Umbilical cord (tissue), 1 donor: ENCODE data around the gene ENPP3. TPM values are rescaled to one million over a fixed set of nuclear protein-coding genes. Genes with fewer than 3 reads are reported as not detected.

Experiments
- total RNA-seq: library from RNA; depleted of rRNA; stranded (reverse); fragments of >200 nt; gene quantifications from one replicate; pipeline ENCODE4 v1.2.3, GENCODE V29; 2014; ENCODE audit warnings: low replicate concordance; ENCODE audit not compliant: insufficient read depth

The ENPP3 gene
- total RNA-seq, 1 donor from 2014 or later, result not detected

Other genes starting within 250 kb of the ENPP3 start
- gene ARG1, start 64.1 kb upstream of the ENPP3 start, total RNA-seq, result 8.9 TPM
- 72.9 TPM for gene MED23, start 9.1 kb upstream of the ENPP3 start, total RNA-seq
- 3.6 TPM for gene OR2A4, start 64.1 kb downstream of the ENPP3 start, total RNA-seq
- 6.3 TPM for gene CTAGE9, start 73.7 kb downstream of the ENPP3 start, total RNA-seq
- 64.0 TPM for gene ENPP1, start 170.7 kb downstream of the ENPP3 start, total RNA-seq